GM12872 (cell line): ENCODE data around the gene C1orf116.

ENCODE experiments used
- CTCF ChIP-seq: IDR thresholded peaks from 3 replicates; pipeline ENCODE4 v1.5.1; 2011; ENCODE audit warnings: low read depth, mild to moderate bottlenecking, low read length, moderate library complexity; ENCODE audit not compliant: insufficient read depth

The C1orf116 gene

DNA sequence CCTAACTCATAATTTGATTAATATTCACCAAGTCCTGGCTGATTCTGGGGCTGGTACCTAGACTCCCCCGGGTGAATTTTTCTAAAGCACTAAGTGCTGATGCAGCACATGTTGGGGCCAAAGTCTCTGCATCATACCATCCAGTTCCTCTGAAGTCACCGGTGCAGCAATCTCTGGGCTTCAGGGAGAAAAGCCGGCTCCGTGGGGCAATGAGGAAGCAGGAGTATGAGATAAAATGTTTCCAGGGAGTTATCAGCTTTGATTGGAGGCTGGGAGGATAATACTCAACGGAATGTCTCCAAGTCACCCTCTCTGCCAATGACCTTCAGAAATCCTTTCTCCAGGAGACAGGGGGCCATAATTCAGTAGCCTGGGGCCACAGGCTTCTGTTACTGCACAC, 63.5 kb downstream of the C1orf116 start:
- no peak for TF ChIP-seq CTCF
